Epithelial cell of esophagus (primary cell): Measurements from ENCODE around the gene TPM1.
A peak's percentile ranks its signal among the peaks of the same experiment; 100 is the strongest.
"Not testable (repeated sequence)": the region's sequence is repeated elsewhere in the genome, so short reads cannot be mapped to it uniquely, and the experiment has no call there.

Experiments used
- DNase-seq: peaks from one replicate; pipeline ENCODE4 v3.0.0; 2010; ENCODE audit warnings: low read depth
- H3K4me3 ChIP-seq: 2 replicates; pipeline ENCODE4 v1.5.1; 2011; ENCODE audit warnings: mild to moderate bottlenecking, low read length, control low read depth
- CTCF ChIP-seq: IDR thresholded peaks from 2 replicates; pipeline ENCODE4 v1.5.1; 2011; ENCODE audit warnings: low read depth, mild to moderate bottlenecking, low read length, control low read depth, inconsistent platforms; ENCODE audit not compliant: insufficient read depth; ENCODE audit errors: missing control alignments

The TPM1 gene

GRCh38 chr15:63094495-63094931 lies 52.0 kb downstream of the TPM1 start:
- no peak for TF ChIP-seq CTCF
- no peak for DNase-seq
- no peak overlapping the region for H3K4me3 ChIP-seq

GRCh38 chr15:63096178-63096577 lies 53.6 kb downstream of the TPM1 start:
- no peak for TF ChIP-seq CTCF
- DNase-seq, result no peak
- no peak overlapping the region for H3K4me3 ChIP-seq

- not testable (repeated sequence) for DNase-seq, H3K4me3 ChIP-seq
These were observed 56.4 kb downstream of the TPM1 start for GRCh38 chr15:63098901-63099300.

- H3K4me3 ChIP-seq, DNase-seq: not testable (repeated sequence)
These were observed 57.0 kb downstream of the TPM1 start for GRCh38 chr15:63099581-63099980.

- DNase-seq, result no peak
- no peak for TF ChIP-seq CTCF
These were observed 60.9 kb downstream of the TPM1 start for GRCh38 chr15:63103416-63103815.

GRCh38 chr15:63104727-63105126 lies 62.2 kb downstream of the TPM1 start:
- DNase-seq, result no peak
- no peak for TF ChIP-seq CTCF
- no peak overlapping the region for H3K4me3 ChIP-seq

More at GRCh38 chr15:63103416-63103815, 60.9 kb downstream of the TPM1 start:
- no peak overlapping the region for H3K4me3 ChIP-seq

GRCh38 chr15:63105354-63105753 lies 62.8 kb downstream of the TPM1 start:
- DNase-seq, H3K4me3 ChIP-seq: not testable (repeated sequence)

GRCh38 chr15:63107895-63108546 lies 65.5 kb downstream of the TPM1 start:
- TF ChIP-seq CTCF, result no peak

More at GRCh38 chr15:63107895-63108546, 65.5 kb downstream of the TPM1 start:
- no peak overlapping the region for H3K4me3 ChIP-seq
- DNase-seq, result peak; percentile 17
